ENCODE measurements around the gene TVP23B. TPM values are rescaled to one million over a fixed set of nuclear protein-coding genes. Genes with fewer than 3 reads are reported as not detected.
"Not testable (repeated sequence)": the region's sequence is repeated elsewhere in the genome, so short reads cannot be mapped to it uniquely, and the experiment has no call there.

Gene TVP23B
- polyA plus RNA-seq = 38.4 TPM

GRCh38 chr17:18780991-18781718 is at the start of gene TVP23B:
Gene TVP23B (plus strand): TSS chr17:18781183. CDS start chr17:18781294, 111 bp downstream.
- H3K9me3 Mint-ChIP-seq, H3K27me3 Mint-ChIP-seq, H3K36me3 Mint-ChIP-seq: not testable (repeated sequence)
- Mint-ChIP-seq H3K27ac (peak within 1 kb of the TSS; percentile 88 to 100 (median 97)), H3K4me1 (peaks cover 7 to 15% (median 11%) of the 10 kb centered on the region in 3 donors), H3K4me3 (peak within 1 kb of the TSS; percentile 86 to 98 (median 94))

DNA sequence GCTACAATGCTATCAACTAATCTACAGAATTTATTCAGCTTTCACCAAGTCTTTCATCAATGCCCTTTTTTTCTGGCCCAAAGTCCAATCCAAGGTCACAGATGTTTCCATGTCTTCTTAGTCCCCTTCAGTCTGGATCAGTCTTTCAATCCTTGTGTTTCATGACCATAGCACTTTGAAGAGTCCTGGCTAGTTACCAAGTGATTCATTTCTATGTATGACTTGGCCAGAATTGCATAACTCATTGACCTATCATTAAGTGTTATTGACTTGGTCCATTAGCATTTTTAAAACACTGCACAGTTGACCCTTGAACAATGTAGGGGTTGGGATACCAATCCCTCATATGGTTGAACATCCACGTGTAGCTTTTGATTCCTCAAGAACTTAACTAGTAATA is 48.5 kb upstream of the TVP23B start:
- H3K27ac Mint-ChIP-seq, H3K9me3 Mint-ChIP-seq, H3K27me3 Mint-ChIP-seq, H3K4me3 Mint-ChIP-seq, H3K36me3 Mint-ChIP-seq, H3K4me1 Mint-ChIP-seq: not testable (repeated sequence)

DNA sequence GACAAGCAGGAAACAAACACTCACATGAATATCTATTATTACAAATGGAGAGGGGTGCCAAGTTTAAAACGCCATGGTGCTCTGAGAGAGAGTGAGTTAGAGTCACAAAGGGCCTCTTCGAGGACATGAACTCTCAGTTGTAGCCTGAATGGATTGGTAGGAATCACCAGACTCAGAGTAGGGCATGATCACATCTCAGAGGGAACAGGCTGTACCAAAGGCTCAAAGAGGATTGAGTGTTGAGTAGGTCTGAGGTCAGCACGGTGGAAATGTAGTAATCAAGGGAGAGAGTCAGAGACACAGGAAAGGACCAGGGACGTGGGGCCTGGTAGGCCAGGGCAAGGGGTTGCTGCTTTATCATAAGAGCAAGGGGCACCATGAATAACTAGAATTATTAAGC is 47.6 kb upstream of the TVP23B start:
- not testable (repeated sequence) for H3K9me3 Mint-ChIP-seq, H3K4me1 Mint-ChIP-seq, H3K27me3 Mint-ChIP-seq, H3K4me3 Mint-ChIP-seq, H3K27ac Mint-ChIP-seq, H3K36me3 Mint-ChIP-seq

GRCh38 chr17:18739616-18740391 is 41.2 kb upstream of the TVP23B start:
- H3K9me3 Mint-ChIP-seq, H3K27ac Mint-ChIP-seq, H3K4me3 Mint-ChIP-seq, H3K27me3 Mint-ChIP-seq, H3K4me1 Mint-ChIP-seq, H3K36me3 Mint-ChIP-seq: not testable (repeated sequence)

DNA sequence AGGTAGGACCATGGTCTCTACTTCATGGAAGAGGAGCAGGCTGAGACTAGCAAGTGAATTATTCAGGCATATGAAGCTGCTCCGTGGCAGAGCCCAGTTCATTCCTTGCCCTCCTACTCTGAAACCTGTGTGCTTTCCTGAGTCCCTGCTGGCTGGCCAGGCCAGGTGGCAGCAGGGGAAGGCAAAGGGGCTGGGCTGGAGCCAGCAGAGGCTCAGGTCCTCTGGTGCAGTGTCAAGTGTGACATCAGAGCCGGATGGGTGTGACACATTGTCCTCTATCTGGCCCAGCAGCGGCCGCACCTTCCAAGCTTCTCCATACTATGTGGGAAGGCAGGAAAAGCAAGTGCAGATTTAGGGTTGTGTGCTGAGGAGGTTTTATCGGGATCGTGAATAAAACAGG is 39.8 kb upstream of the TVP23B start:
- not testable (repeated sequence) for H3K27me3 Mint-ChIP-seq, H3K36me3 Mint-ChIP-seq, H3K27ac Mint-ChIP-seq, H3K9me3 Mint-ChIP-seq, H3K4me3 Mint-ChIP-seq, H3K4me1 Mint-ChIP-seq

- not testable (repeated sequence) for H3K27me3 Mint-ChIP-seq, H3K36me3 Mint-ChIP-seq, H3K4me3 Mint-ChIP-seq, H3K9me3 Mint-ChIP-seq, H3K27ac Mint-ChIP-seq, H3K4me1 Mint-ChIP-seq
Measured at GRCh38 chr17:18743699-18744421, 37.1 kb upstream of the TVP23B start, which contains the start of gene FBXW10. Gene FBXW10 (plus strand): TSS chr17:18744054. CDS start chr17:18744245, 191 bp downstream.

- not testable (repeated sequence) for H3K27ac Mint-ChIP-seq, H3K9me3 Mint-ChIP-seq, H3K4me3 Mint-ChIP-seq, H3K4me1 Mint-ChIP-seq, H3K27me3 Mint-ChIP-seq, H3K36me3 Mint-ChIP-seq
Measured at GRCh38 chr17:18744726-18745125, 36.3 kb upstream of the TVP23B start.

DNA sequence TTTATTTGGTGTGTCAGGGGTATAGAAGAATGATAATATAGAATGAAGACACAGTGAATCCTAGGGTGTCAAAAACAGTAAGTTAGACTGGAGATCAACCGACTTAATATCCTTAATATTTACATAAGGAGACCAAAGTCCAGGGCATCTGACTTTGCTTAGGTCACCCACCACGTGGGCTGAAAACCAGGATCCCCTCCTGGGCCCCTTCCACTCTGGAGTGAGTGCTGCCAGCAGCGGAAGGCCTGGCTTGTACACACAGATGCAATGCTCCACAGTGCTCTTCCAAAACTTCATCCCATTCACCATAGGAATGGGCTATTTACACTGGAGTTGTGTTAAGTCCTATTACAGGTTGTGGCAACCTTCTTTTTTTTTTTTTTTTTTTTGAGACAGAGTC is 34.4 kb upstream of the TVP23B start:
- not testable (repeated sequence) for H3K27me3 Mint-ChIP-seq, H3K4me1 Mint-ChIP-seq, H3K36me3 Mint-ChIP-seq, H3K9me3 Mint-ChIP-seq, H3K27ac Mint-ChIP-seq, H3K4me3 Mint-ChIP-seq

GRCh38 chr17:18747501-18747900 is 33.5 kb upstream of the TVP23B start:
- H3K36me3 Mint-ChIP-seq, H3K27me3 Mint-ChIP-seq, H3K27ac Mint-ChIP-seq, H3K9me3 Mint-ChIP-seq, H3K4me1 Mint-ChIP-seq, H3K4me3 Mint-ChIP-seq: not testable (repeated sequence)

DNA sequence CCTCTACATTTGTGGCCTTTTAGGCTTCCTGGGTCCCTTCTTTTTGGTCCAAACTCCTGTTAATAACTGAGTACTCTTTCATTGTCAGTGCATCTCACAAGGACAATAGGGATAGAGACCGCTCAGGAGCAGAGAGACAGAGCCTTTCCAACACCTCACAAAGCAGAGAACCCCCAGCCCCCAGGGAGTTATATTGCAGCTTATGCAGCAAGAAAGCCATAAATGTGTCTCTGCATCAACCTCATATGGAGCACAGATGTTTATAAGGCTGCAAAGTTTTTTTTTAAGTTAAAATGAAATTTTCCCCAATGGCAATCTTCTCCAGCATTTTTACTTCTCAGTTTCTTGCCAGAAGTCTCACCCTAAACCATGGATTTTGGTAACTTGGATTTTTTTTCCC is 30.7 kb upstream of the TVP23B start:
- H3K4me3 Mint-ChIP-seq, H3K9me3 Mint-ChIP-seq: not testable (repeated sequence)

GRCh38 chr17:18753829-18754409 is 27.1 kb upstream of the TVP23B start:
- not testable (repeated sequence) for H3K4me3 Mint-ChIP-seq, H3K4me1 Mint-ChIP-seq, H3K27me3 Mint-ChIP-seq, H3K36me3 Mint-ChIP-seq, H3K27ac Mint-ChIP-seq, H3K9me3 Mint-ChIP-seq

More for the DNA sequence above, 30.7 kb upstream of the TVP23B start:
- H3K36me3 Mint-ChIP-seq, H3K4me1 Mint-ChIP-seq, H3K27ac Mint-ChIP-seq, H3K27me3 Mint-ChIP-seq: not testable (repeated sequence)

- not testable (repeated sequence) for H3K4me1 Mint-ChIP-seq, H3K9me3 Mint-ChIP-seq, H3K4me3 Mint-ChIP-seq, H3K36me3 Mint-ChIP-seq, H3K27me3 Mint-ChIP-seq, H3K27ac Mint-ChIP-seq
Measured at GRCh38 chr17:18755969-18756368, 25.0 kb upstream of the TVP23B start.

GRCh38 chr17:18757368-18758044 is 23.5 kb upstream of the TVP23B start:
- H3K4me3 Mint-ChIP-seq, H3K36me3 Mint-ChIP-seq, H3K27ac Mint-ChIP-seq, H3K27me3 Mint-ChIP-seq, H3K4me1 Mint-ChIP-seq, H3K9me3 Mint-ChIP-seq: not testable (repeated sequence)

DNA sequence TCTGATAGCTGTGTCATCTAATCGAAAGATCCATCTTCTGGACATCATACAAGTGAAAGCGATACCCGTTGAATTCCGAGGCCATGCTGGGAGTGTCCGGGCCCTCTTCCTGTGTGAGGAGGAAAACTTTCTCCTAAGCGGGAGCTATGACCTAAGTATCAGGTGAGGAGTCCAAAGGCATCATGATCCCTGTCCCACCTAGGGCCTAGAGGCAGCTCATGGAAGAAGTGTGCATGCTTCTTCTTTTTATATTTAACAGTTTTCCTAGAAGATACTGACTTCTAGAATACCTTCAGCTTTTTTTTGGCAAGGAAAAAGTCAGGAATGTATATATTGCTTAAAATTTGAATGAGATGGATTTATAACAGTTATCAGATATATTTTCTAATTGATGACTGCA is 22.6 kb upstream of the TVP23B start:
- H3K4me1 Mint-ChIP-seq, H3K27me3 Mint-ChIP-seq, H3K4me3 Mint-ChIP-seq, H3K9me3 Mint-ChIP-seq, H3K36me3 Mint-ChIP-seq, H3K27ac Mint-ChIP-seq: not testable (repeated sequence)

- H3K9me3 Mint-ChIP-seq, H3K4me3 Mint-ChIP-seq, H3K27ac Mint-ChIP-seq, H3K36me3 Mint-ChIP-seq, H3K4me1 Mint-ChIP-seq, H3K27me3 Mint-ChIP-seq: not testable (repeated sequence)
Measured at GRCh38 chr17:18760221-18760620, 20.8 kb upstream of the TVP23B start.
